Activated CD4-positive, alpha-beta T cell treated with anti-CD3 and anti-CD28 coated beads for 1 hour (primary cell): Measurements from ENCODE around the gene PSMB7.

Experiments
- DNase-seq: peaks from one replicate; pipeline ENCODE4 v3.0.0-alpha.2; 2020

Gene PSMB7

GRCh38 chr9:124321416-124321815 is 93.8 kb downstream of the PSMB7 start:
- DNase-seq: no peak

DNA sequence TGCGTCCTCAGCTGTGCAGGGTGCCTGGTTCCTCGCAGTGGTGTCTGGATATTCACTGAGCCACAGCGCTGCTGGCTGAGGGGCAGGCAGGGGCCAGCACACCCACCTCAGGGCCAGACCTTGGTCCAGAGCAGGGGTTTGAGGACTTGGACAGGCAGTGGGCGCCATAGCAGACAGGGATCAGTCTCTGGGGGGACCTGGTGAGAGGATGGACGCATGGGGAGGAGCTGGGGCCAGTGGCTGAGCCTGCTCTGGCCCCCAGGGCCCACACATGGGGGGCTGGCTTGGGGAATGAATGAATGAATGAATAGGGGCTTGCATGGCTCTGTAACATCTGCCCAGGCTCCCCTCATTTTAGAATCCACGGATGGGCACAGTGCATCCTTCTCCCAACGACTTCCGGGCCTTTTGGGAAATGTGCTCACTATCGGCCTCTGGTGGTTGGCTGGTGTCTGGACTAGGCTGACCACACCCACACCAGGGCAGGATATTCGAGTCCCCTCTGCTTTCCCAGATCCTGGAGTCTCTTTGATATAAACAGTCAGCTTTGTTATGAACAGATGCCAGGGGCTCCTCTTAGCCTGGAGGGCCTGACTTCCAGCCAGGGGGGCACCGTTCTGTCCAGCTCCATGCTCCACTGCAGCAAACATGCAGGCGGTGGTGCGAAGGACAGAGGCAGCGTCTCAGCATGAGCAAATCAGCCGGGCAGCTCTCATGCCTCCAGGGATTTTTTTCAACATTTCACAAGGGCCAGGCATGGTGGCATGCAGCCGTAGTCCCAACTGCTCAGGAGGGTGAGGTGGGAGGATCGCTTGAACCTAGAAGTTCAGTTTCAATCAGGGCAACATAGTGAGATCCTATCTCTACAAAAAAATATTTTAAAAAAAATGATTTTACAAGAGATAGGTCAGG is 94.9 kb downstream of the PSMB7 start:
- no peak for DNase-seq

DNA sequence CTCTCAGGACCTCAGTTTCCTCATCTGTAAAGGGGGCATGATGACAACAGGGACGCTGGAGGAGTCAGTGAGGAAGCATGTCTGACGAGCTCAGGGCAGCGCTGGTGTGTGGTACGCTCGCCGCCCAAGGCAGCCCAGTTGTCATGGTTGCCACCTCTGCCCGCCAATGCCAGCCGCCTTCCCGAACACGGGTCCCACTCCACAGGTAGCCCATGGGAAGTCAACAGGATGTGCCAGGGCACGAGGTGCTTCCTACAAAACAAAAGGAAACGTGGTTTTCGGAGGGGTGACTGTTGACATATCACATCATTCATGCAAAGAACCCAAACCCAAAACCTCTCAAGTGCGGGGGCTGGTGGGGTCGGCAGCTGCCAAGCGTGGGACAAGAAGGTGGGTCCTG is 99.4 kb downstream of the PSMB7 start:
- DNase-seq: no peak

- DNase-seq: no peak
Observed at GRCh38 chr9:124313940-124314339, 101.3 kb downstream of the PSMB7 start.

DNA sequence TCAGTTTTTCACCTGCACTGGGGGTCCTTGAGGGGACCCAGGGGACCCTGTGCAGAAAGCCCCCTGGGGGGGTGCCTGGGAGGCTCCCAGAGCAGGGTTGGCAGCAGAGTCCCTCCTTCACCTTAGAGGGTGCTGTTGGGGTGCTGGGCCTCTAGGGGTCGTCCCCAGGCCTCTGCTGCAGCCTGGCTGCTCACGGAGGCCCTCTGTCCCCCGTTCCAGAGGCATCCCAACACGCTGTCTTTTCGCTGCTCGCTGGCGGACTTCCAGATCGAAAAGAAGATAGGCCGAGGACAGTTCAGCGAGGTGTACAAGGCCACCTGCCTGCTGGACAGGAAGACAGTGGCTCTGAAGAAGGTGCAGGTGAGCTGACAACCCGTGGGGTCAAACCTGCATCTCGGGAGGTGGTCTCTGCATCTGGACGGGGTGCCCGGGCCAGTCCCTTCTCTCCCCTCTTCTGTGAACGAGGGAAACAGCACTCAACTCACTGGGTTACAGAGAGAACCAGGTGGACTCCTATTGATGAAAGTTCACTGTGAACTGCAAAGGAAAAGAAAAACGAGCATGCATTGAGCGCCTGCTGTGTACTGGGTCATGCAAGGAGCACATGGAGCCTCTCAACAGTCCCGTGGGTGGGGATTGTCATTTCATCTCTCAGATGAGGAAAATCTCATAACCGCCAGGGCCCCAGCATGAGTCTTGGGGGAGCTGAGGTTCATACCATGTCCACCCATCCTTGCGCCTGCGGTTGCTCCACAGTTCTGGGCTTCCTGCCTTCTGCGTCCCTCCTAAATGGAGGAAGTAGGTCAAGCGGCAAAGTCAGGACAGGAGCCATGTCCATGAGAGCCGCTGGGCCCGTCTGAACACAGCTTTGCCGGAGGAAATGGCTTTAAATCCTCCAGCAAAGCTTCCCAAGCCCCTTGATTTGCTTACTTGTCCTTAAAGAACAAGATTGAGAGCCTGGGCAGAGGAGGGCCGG is 102.7 kb downstream of the PSMB7 start:
- DNase-seq: no peak

DNA sequence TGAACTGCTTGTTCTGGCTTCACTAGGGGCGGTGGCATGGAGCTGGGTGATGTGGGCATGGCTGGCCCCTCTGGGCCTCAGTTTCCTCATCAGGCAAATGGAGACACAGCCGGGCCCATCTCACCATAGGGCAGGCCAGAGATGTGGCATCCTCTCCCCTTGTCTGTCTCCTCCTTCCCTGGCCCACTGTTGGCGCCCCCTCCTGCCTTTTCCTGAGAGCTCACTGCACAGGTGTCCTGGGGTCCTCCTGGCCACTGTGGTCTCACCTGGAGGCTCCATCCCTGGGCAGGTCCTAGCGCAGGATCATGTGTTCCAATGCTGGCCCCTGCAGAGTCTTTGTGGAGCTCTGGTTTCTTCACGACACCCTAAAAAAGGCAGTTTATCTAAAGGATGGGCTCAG is 104.0 kb downstream of the PSMB7 start:
- DNase-seq: no peak

GRCh38 chr9:124309667-124310084 is 105.6 kb downstream of the PSMB7 start:
- no peak for DNase-seq

GRCh38 chr9:124308606-124309491 is 106.4 kb downstream of the PSMB7 start:
- no peak for DNase-seq

DNA sequence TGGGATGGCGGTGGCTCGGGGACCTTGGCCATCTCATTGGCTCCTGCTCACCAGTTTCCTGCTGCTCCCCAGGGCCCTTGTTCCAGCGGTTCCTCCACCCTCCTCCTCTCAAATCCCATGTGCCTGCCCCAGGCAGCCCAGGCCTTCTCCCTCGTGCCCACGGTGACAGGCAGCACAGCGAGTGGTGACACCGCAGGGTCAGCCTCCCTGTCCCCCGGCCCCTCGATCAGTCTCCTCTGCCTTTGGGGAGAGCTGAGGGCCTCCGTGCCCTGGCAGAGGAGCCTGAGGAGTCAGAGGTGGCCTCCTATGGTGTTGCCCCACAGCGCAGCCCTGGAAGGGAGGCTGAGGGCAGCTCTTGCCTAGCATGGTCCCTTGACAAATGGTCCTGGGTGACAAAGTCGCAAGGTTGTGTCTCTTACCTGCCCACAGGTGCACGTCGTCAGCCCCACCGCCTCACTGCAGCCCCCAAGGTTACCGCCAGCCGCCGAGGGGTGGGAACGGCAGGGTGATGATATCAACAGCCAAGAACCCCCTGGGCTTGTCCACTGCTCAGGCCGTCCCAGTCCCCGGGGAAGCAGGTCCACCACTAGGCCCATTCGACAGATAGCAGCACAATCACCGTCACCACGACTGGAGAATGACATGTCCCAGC is 107.7 kb downstream of the PSMB7 start:
- no peak for DNase-seq

- no peak for DNase-seq
Observed at GRCh38 chr9:124306098-124306735, 109.0 kb downstream of the PSMB7 start.

DNA sequence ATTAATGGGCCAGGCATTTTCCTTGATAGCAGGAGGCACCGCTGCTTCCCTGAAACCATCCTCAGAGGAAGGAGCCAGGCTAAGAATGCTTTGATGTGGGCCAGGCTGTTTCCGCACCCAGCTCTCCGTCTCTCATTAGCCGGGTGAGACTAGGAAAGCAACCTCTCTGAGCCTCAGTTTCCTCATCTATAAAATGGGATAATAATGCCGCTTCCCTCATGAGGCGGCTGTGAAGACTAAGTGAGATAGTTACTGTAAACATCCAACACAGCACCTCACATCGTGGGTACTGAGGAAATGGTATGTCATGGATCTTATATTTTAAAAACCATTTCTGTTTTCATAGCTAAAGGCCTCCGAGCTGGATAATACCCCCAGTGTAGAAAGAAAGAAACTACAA is 111.0 kb downstream of the PSMB7 start:
- no peak for DNase-seq

DNA sequence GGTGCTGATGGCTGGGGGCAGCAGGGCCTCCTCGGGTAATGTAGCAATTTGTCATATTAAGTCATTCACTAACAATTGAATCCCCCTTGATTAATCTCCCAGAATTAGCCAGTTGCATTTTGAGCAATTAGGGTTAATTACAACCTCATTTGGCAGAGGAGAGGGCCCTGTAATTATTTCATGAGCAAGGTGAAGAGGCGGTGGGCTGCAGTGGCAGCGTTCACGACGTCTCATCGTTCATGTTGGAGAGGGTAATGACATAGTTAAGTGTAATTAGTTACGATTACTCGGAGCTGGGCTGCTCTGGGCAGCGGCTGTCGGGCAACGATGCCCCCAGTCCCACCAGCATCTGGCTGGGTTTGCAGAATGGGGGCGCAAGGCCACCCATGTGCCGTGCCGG is 111.5 kb downstream of the PSMB7 start:
- no peak for DNase-seq
